Fibroblast of mammary gland (primary cell): ENCODE results near the gene SKIC8.
"Not testable (repeated sequence)": the region's sequence is repeated elsewhere in the genome, so short reads cannot be mapped to it uniquely, and the experiment has no call there.

Experiments used
- DNase-seq: peaks from one replicate; pipeline ENCODE4 v3.0.0-alpha.2; 2010; ENCODE audit warnings: low read depth
- H3K4me3 ChIP-seq: 2 replicates; pipeline ENCODE4 v1.5.1; 2011; ENCODE audit warnings: low read depth, mild to moderate bottlenecking, low read length, moderate library complexity; ENCODE audit not compliant: control insufficient read depth
- CTCF ChIP-seq: conservative IDR thresholded peaks from 2 replicates; pipeline ENCODE4 v1.5.1; 2011; ENCODE audit warnings: low read depth, low read length, inconsistent platforms; ENCODE audit not compliant: control insufficient read depth, insufficient read depth

The SKIC8 gene

GRCh38 chr15:78251136-78251535, 48.3 kb downstream of the SKIC8 start:
- DNase-seq = no peak
- H3K4me3 ChIP-seq = no peak overlapping the region
- no peak for TF ChIP-seq CTCF

- TF ChIP-seq CTCF = no peak
- DNase-seq = no peak
- H3K4me3 ChIP-seq = no peak overlapping the region
Observed at GRCh38 chr15:78249131-78249530, 50.3 kb downstream of the SKIC8 start.

- no peak overlapping the region for H3K4me3 ChIP-seq
- DNase-seq = no peak
- TF ChIP-seq CTCF = no peak
Observed at GRCh38 chr15:78247911-78248310, 51.5 kb downstream of the SKIC8 start.

GRCh38 chr15:78245976-78246620, 53.3 kb downstream of the SKIC8 start:
- not testable (repeated sequence) for H3K4me3 ChIP-seq, DNase-seq

- not testable (repeated sequence) for H3K4me3 ChIP-seq, DNase-seq
Observed at GRCh38 chr15:78245392-78245791, 54.0 kb downstream of the SKIC8 start.

- DNase-seq = no peak
- no peak for TF ChIP-seq CTCF
- H3K4me3 ChIP-seq = no peak overlapping the region
Observed at GRCh38 chr15:78244893-78245292, 54.5 kb downstream of the SKIC8 start.

- DNase-seq = no peak
- TF ChIP-seq CTCF = no peak
- H3K4me3 ChIP-seq = no peak overlapping the region
Observed at GRCh38 chr15:78244101-78244500, 55.3 kb downstream of the SKIC8 start.

- TF ChIP-seq CTCF = no peak
- H3K4me3 ChIP-seq = no peak overlapping the region
- peak; percentile 22 for DNase-seq
Observed at GRCh38 chr15:78243491-78243941, 55.9 kb downstream of the SKIC8 start.
